Measurements from ENCODE around the gene SPIRE2. TPM values are rescaled to one million over a fixed set of nuclear protein-coding genes. Genes with fewer than 3 reads are reported as not detected.

SPIRE2 gene
- total and polyA plus RNA-seq, 2 of the 13 experiments (the other 11 are each of a cell fraction or from before 2014, with no cell fraction given), result 13.3 to 37.5 TPM

- TF ChIP-seq, protein P1, sequence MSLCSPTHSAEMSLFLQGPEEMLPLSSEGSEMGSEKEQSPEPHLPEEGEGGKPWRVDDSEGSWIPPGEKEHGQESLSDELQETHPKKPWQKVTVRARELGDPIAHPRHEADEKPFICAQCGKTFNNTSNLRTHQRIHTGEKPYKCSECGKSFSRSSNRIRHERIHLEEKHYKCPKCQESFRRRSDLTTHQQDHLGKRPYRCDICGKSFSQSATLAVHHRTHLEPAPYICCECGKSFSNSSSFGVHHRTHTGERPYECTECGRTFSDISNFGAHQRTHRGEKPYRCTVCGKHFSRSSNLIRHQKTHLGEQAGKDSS (CRISPR knock-in tag; IDR thresholded peaks at IDR 0.05; ENCODE audit: borderline replicate concordance, low read depth), result peak; percentile 97
- TF ChIP-seq, protein P2, sequence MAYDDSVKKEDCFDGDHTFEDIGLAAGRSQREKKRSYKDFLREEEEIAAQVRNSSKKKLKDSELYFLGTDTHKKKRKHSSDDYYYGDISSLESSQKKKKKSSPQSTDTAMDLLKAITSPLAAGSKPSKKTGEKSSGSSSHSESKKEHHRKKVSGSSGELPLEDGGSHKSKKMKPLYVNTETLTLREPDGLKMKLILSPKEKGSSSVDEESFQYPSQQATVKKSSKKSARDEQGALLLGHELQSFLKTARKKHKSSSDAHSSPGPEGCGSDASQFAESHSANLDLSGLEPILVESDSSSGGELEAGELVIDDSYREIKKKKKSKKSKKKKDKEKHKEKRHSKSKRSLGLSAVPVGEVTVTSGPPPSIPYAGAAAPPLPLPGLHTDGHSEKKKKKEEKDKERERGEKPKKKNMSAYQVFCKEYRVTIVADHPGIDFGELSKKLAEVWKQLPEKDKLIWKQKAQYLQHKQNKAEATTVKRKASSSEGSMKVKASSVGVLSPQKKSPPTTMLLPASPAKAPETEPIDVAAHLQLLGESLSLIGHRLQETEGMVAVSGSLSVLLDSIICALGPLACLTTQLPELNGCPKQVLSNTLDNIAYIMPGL (CRISPR knock-in tag; IDR thresholded peaks at IDR 0.05; ENCODE audit: borderline replicate concordance in 1 of 2, low read depth in 1 of 2), result peak; percentile 83 to 93
- TF ChIP-seq ZNF382 (CRISPR knock-in tag; IDR thresholded peaks at IDR 0.05; ENCODE audit: borderline replicate concordance), result no peak
- peak in 1 of 2 experiments; percentile 88; a peak in 2 of 4 replicates for TF ChIP-seq ATF4 (CRISPR knock-in tag; IDR thresholded peaks at IDR 0.05)
- no peak for TF ChIP-seq NFRKB (IDR thresholded peaks at IDR 0.05)
- TF ChIP-seq TBP (CRISPR knock-in tag; IDR thresholded peaks at IDR 0.05), result peak; percentile 75; the same call in 1 of the 2 replicates
- TF ChIP-seq MXD3 (CRISPR knock-in tag; IDR thresholded peaks at IDR 0.05), result peak; percentile 99
- TF ChIP-seq CEBPG (CRISPR knock-in tag; IDR thresholded peaks at IDR 0.05), result peak; percentile 76
- no peak for TF ChIP-seq ZNF530 (CRISPR knock-in tag; IDR thresholded peaks at IDR 0.05; ENCODE audit: low read depth)
- TF ChIP-seq, protein P3, sequence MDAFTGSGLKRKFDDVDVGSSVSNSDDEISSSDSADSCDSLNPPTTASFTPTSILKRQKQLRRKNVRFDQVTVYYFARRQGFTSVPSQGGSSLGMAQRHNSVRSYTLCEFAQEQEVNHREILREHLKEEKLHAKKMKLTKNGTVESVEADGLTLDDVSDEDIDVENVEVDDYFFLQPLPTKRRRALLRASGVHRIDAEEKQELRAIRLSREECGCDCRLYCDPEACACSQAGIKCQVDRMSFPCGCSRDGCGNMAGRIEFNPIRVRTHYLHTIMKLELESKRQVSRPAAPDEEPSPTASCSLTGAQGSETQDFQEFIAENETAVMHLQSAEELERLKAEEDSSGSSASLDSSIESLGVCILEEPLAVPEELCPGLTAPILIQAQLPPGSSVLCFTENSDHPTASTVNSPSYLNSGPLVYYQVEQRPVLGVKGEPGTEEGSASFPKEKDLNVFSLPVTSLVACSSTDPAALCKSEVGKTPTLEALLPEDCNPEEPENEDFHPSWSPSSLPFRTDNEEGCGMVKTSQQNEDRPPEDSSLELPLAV (CRISPR knock-in tag; conservative IDR thresholded peaks at IDR 0.05; ENCODE audit: low read depth), result no peak
- TF ChIP-seq ZMYM2 (CRISPR knock-in tag; IDR thresholded peaks at IDR 0.05), result peak; percentile 76
- no peak; the same call in 1 of the 2 replicates for TF ChIP-seq ZNF790 (CRISPR knock-in tag; IDR thresholded peaks at IDR 0.05; ENCODE audit: borderline replicate concordance)
- TF ChIP-seq ZNF605 (CRISPR knock-in tag; IDR thresholded peaks at IDR 0.05), result peak; percentile 94
- peak; percentile 75; the same call in 1 of the 2 replicates for TF ChIP-seq ZNF121 (CRISPR knock-in tag; IDR thresholded peaks at IDR 0.05)
- TF ChIP-seq TRIM24 (CRISPR knock-in tag; IDR thresholded peaks at IDR 0.05), result no peak
- TF ChIP-seq AHR (CRISPR knock-in tag; IDR thresholded peaks at IDR 0.05), result peak; percentile 97
- 0 out of 2 replicates have a peak, but pooled peaks have one; percentile 33 for TF ChIP-seq GMEB2 (CRISPR knock-in tag; IDR thresholded peaks at IDR 0.05; ENCODE audit: low read depth)
- TF ChIP-seq ZNF549 (CRISPR knock-in tag; IDR thresholded peaks at IDR 0.05), result no peak
- peak; percentile 68; the same call in 1 of the 2 replicates for TF ChIP-seq DPF2 (CRISPR knock-in tag; IDR thresholded peaks at IDR 0.05; ENCODE audit: borderline replicate concordance, low read depth)
- peak; percentile 89 for TF ChIP-seq HMG20B (CRISPR knock-in tag; conservative IDR thresholded peaks at IDR 0.05)
- peak; percentile 98 for TF ChIP-seq SNAPC2 (CRISPR knock-in tag; IDR thresholded peaks at IDR 0.05)
- no peak for TF ChIP-seq NFIB (CRISPR knock-in tag; IDR thresholded peaks at IDR 0.05; ENCODE audit: borderline replicate concordance)
- peak; percentile 92 for TF ChIP-seq KMT2B (CRISPR knock-in tag; IDR thresholded peaks at IDR 0.05)
Measured at GRCh38 chr16:89917773-89918452, 89.6 kb downstream of the SPIRE2 start (continued).

All from HepG2 (cell line).